HepG2 (cell line): ENCODE data around the gene OR2T5. TPM values are rescaled to one million over a fixed set of nuclear protein-coding genes. Genes with fewer than 3 reads are reported as not detected.
A peak's percentile ranks its signal among the peaks of the same experiment; 100 is the strongest.
"Not testable (repeated sequence)": the region's sequence is repeated elsewhere in the genome, so short reads cannot be mapped to it uniquely, and the experiment has no call there.

ENCODE experiments used
- ATAC-seq: fragments of 200-7000 bp; cut with Tn5 transposase; 3 replicates; pipeline ENCODE4 v1.9.1; 2020; ENCODE audit warnings: mild to moderate bottlenecking, moderate library complexity
- BruUV-seq: library from RNA; stranded (reverse); fragments of 400-500 nt; replicated peaks from 2 replicates; lab custom pipeline; 2021; lab: Mats Ljungman, UMichigan
- CTCF ChIA-PET: fragments of 300-600 bp; formaldehyde crosslinking; extraction: SDS; loops from one replicate; lab custom pipeline; 2021; ENCODE audit warnings: low total read pairs, inconsistent platforms, low intra/inter-chr PET ratio; lab: Yijun Ruan, JAX
- POLR2A ChIA-PET: fragments of 350-600 bp; sonication (Branson Sonifier 250); formaldehyde crosslinking; loops from one replicate; lab custom pipeline; 2020; ENCODE audit warnings: antibody characterized with exemption, inconsistent platforms; lab: Yijun Ruan, JAX
- DNase-seq: peaks from one replicate; pipeline ENCODE4 v3.0.0-alpha.2; 2015; ENCODE audit warnings: low spot score
- FAIRE-seq: peaks from 3 replicates; lab custom pipeline; 2011; peaks lifted over from hg19 to GRCh38; lab: Jason Lieb, UNC
- H2AFZ ChIP-seq: one replicate; pipeline ENCODE4 v1.6.1; 2011; ENCODE audit warnings: low read length, inconsistent platforms
- H3K27ac ChIP-seq: fragments of 300-600 bp; 3 replicates; pipeline ENCODE4 v1.8.0; 2011; ENCODE audit warnings: mixed run types, mild to moderate bottlenecking, mixed read lengths, low read length, inconsistent platforms; ENCODE audit not compliant: insufficient read depth; ENCODE audit errors: extremely low read length
- H3K27me3 ChIP-seq, 2 experiments: fragments of 200-600 bp in 1 of 2; 2 replicates in 1 of 2; 3 replicates in 1 of 2; pipeline versions ENCODE4 v1.6.0 to v1.8.0; 2011; ENCODE audit warnings: low read length in 2 of 2, mild to moderate bottlenecking in 2 of 2, moderate library complexity in 2 of 2, inconsistent platforms in 1 of 2; ENCODE audit not compliant: insufficient read depth in 2 of 2, control insufficient read depth in 1 of 2
- H3K36me3 ChIP-seq, 2 experiments: fragments of 200-600 bp in 1 of 2; replicated peaks in 1 of 2; 2 replicates in 1 of 2; 3 replicates in 1 of 2; pipeline versions ENCODE4 v1.5.1 to v1.8.0; 2011; ENCODE audit warnings: low read length in 2 of 2, inconsistent platforms in 1 of 2; ENCODE audit not compliant: insufficient read depth in 2 of 2, control insufficient read depth in 1 of 2
- H3K4me1 ChIP-seq: 2 replicates; pipeline ENCODE4 v1.5.1; 2012; ENCODE audit warnings: low read length, inconsistent platforms; ENCODE audit not compliant: insufficient read depth
- H3K4me2 ChIP-seq: 2 replicates; pipeline ENCODE4 v1.6.0; 2011; ENCODE audit warnings: low read depth, low read length, inconsistent platforms
- H3K4me3 ChIP-seq, 3 experiments: fragments of 200-600 bp in 1 of 3; sonication (generic), shearing (Covaris generic) in 1 of 3; replicated peaks in 1 of 3; 2 replicates each; pipeline ENCODE4 v1.5.1; 2011 to 2016; ENCODE audit warnings: low read length in 3 of 3, inconsistent platforms in 2 of 3, low read depth in 2 of 3, mild to moderate bottlenecking in 2 of 3, control low read depth in 1 of 3, mixed read lengths in 1 of 3; ENCODE audit not compliant: insufficient read depth in 1 of 3
- H3K79me2 ChIP-seq: one replicate; pipeline ENCODE4 v1.6.1; 2011; ENCODE audit warnings: low read length, inconsistent platforms; ENCODE audit not compliant: insufficient read depth
- H3K9ac ChIP-seq: 2 replicates; pipeline ENCODE4 v1.6.0; 2011; ENCODE audit warnings: mild to moderate bottlenecking, low read depth, low read length, inconsistent platforms; ENCODE audit not compliant: insufficient read depth
- H3K9me3 ChIP-seq: 2 replicates; pipeline ENCODE4 v1.5.1; 2012; ENCODE audit warnings: mild to moderate bottlenecking, low read length
- H4K20me1 ChIP-seq: 2 replicates; pipeline ENCODE4 v1.6.0; 2011; ENCODE audit warnings: inconsistent platforms, mild to moderate bottlenecking, low read length, moderate library complexity; ENCODE audit not compliant: insufficient read depth
- WGBS: methylation state at CpG from one replicate; pipeline ENCODE4 v1.1.6; 2017; ENCODE audit warnings: low lambda C conversion rate; 5-methylcytosine and 5-hydroxymethylcytosine counted together
- in situ Hi-C: cut with HindIII; loops from 2 replicates; pipeline ENCODE4 v1.10.0; 2017; ENCODE audit warnings: low pct_unique_long_range_greater_than_20kb; ENCODE audit not compliant: extremely low pct_ligation_motif_present
- intact Hi-C: fragments of 100-400 bp; cut with micrococcal nuclease; formaldehyde crosslinking; loops from one replicate; pipeline ENCODE4 v1.10.0; 2022; ENCODE audit not compliant: unreplicated experiment
- polyA plus RNA-seq, 8 experiments: library from polyadenylated mRNA; depleted of rRNA in 3 of 8; stranded (reverse) in 7 of 8; unstranded in 1 of 8; fragments of >200 nt; fragmentation: Illumina TruSeq in 4 of 8; extraction: Trizol in 4 of 8; gene quantifications; 2 replicates each; pipeline versions ENCODE4 v1.2.1 to v1.2.3, GENCODE V29; 2011 to 2016; ENCODE audit warnings: low read depth in 4 of 8, missing spikeins in 1 of 8, mixed read lengths in 1 of 8; ENCODE audit not compliant: insufficient read depth in 1 of 8
- total RNA-seq, 5 experiments: library from RNA; depleted of rRNA; stranded (reverse); fragments of >200 nt; fragmentation: Illumina TruSeq; extraction: Trizol; gene quantifications; 2 replicates each; pipeline ENCODE4 v1.2.3, GENCODE V29; 2016; ENCODE audit warnings: low read depth in 1 of 5

OR2T5 gene
- total and polyA plus RNA-seq, 2 of the 13 experiments (the other 11 are each of a cell fraction or from before 2014, with no cell fraction given) = not detected

DNA sequence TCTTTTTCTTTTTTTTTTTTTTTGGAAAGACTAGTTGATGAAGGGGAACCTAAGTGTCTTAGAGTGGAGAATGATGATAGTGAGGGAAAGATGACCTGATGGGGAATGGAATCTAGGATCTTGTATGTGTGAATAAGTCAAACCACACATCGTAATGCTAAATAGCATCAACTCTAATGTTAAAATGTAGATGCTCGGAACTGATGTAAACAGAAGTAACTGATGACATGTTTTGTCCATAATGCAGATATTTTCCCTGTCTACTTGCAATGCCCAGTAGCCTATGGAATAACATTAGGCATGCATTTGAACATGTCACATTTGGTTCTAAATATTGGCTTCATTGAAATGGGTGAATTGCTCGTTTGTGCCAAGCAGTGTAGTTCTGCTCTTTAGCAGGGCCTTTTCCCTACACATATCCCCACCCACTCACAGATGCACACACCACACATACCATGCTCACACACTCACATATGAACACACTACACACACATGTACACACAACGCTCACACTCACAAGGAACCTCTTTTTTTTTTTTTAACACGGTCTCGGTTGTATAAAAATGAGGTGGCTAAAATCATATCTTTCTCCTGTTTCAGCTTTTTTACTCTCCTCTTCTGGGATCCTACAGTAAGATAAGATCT is 38.4 kb upstream of the OR2T5 start:
- H3K4me3 ChIP-seq, POLR2A ChIA-PET, FAIRE-seq, CTCF ChIA-PET, H3K4me1 ChIP-seq, H2AFZ ChIP-seq, H3K79me2 ChIP-seq, intact Hi-C loops, H3K9ac ChIP-seq, H4K20me1 ChIP-seq, in situ Hi-C loops, DNase-seq, H3K27me3 ChIP-seq, BruUV-seq, H3K4me2 ChIP-seq, H3K9me3 ChIP-seq, ATAC-seq, H3K36me3 ChIP-seq, H3K27ac ChIP-seq: not testable (repeated sequence)
- 22% methylated on average over 5 of the region's 6 CpGs for WGBS

DNA sequence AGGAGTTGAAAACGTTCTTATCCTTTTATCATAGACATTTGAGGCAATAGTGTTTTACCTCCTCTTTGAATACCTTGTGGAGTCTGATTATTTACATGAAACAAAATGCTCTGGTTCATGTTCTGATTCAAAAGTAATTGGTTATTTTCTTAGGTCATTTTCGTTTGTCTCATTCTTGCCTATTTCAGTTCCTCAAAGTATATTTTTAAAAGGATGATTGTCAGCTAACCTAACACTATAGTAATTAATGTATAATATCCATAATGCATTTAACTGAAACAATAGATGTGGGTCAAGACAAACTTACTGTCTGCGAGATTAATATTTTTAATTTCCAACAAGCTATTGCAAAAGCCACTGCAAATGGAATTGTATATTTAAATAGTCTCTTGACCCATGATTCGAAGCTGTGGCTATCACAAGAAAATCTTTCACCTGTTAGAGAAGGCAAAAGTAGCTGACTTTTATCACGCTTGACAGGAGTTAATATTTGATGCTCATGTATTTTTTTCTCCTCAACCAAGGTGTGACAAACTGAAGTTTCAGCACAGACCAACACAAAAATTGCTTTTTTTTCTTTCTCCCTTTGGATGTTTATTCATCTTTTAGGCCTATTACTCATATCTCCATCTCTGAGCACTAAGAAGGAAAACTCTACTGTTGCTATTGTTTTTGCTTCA is 37.8 kb upstream of the OR2T5 start:
- H3K9me3 ChIP-seq, H3K36me3 ChIP-seq, ATAC-seq, BruUV-seq, intact Hi-C loops, H3K27ac ChIP-seq, H4K20me1 ChIP-seq, H3K4me3 ChIP-seq, in situ Hi-C loops, H3K4me2 ChIP-seq, FAIRE-seq, CTCF ChIA-PET, H2AFZ ChIP-seq, H3K4me1 ChIP-seq, POLR2A ChIA-PET, DNase-seq, H3K9ac ChIP-seq, H3K79me2 ChIP-seq, H3K27me3 ChIP-seq: not testable (repeated sequence)
- 0% methylated on average over 2 of the region's 5 CpGs for WGBS

DNA sequence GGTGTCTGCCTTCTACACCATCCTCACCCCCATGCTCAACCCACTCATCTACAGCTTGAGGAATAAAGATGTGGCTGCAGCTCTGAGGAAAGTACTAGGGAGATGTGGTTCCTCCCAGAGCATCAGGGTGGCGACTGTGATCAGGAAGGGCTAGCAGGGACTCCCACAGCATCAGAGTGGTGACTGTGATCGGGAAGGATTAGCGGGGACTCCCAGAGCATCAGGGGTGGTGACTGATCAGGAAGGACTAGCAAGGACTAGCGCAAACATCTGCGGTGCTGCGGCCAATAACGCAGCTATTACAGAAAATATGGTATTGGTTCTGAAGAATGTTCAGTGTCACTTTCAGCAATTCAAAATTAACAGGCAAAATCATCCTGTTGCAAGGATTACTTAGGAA is 34.8 kb upstream of the OR2T5 start:
- H4K20me1 ChIP-seq, intact Hi-C loops, POLR2A ChIA-PET, H3K4me3 ChIP-seq, BruUV-seq, H3K9ac ChIP-seq, H3K36me3 ChIP-seq, H3K4me1 ChIP-seq, CTCF ChIA-PET, DNase-seq, FAIRE-seq, in situ Hi-C loops, H3K79me2 ChIP-seq, H3K9me3 ChIP-seq, ATAC-seq, H2AFZ ChIP-seq, H3K27me3 ChIP-seq, H3K27ac ChIP-seq, H3K4me2 ChIP-seq: not testable (repeated sequence)
- 44% methylated on average over 7 of the region's 7 CpGs for WGBS

DNA sequence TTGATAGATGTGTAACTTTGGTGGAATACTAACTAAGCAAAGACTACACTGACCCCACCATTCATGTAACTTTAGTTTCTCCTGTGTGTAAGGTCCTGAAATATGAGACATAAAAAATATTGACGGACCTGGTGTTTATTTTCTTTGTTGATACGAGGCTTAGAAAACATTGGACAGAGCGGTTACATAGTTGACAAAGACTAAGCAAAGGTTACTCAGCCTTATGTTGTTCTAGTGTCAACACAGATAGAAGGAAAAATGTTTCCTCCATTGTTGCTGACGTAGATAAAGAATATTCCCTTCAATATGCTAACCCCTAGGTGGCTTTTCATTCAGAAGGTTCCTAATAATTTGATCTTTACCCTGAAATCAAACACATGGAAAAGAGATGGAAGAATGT is 33.3 kb upstream of the OR2T5 start:
- H3K27me3 ChIP-seq, FAIRE-seq, H4K20me1 ChIP-seq, CTCF ChIA-PET, H3K4me2 ChIP-seq, H3K4me3 ChIP-seq, H3K4me1 ChIP-seq, H3K9me3 ChIP-seq, H3K9ac ChIP-seq, H2AFZ ChIP-seq, BruUV-seq, DNase-seq, H3K27ac ChIP-seq, H3K79me2 ChIP-seq, POLR2A ChIA-PET, in situ Hi-C loops, H3K36me3 ChIP-seq, intact Hi-C loops: not testable (repeated sequence)
- WGBS = 0% methylated on average over 2 of the region's 4 CpGs
- ATAC-seq = peak; percentile 88
